SK-N-SH treated with all-trans-retinoic acid at 6 μM for 48 hours (cell line): ENCODE measurements around the gene ANKRD7.

Experiments
- ATAC-seq: fragments of 200-7000 bp; cut with Tn5 transposase; 3 replicates; pipeline ENCODE4 v1.9.1; 2020; ENCODE audit warnings: mild to moderate bottlenecking, moderate library complexity
- ARNTL ChIP-seq: fragments of 450-650 bp; formaldehyde crosslinking; IDR thresholded peaks from 2 replicates; pipeline ENCODE4 v1.5.0; 2020; ENCODE audit warnings: low read depth, mild to moderate bottlenecking, moderate library complexity, borderline replicate concordance
- BACH2 ChIP-seq: fragments of 250-450 bp; sonication (Bioruptor Pico); IDR thresholded peaks from 2 replicates; pipeline ENCODE4 v1.9.0; 2021; ENCODE audit warnings: mild to moderate bottlenecking, borderline replicate concordance
- CSDC2 ChIP-seq: fragments of 250-450 bp; sonication (Bioruptor Pico); IDR thresholded peaks from 2 replicates; pipeline ENCODE4 v1.5.0; 2020; ENCODE audit warnings: mild to moderate bottlenecking, moderate library complexity
- ESRRG ChIP-seq: fragments of 250-450 bp; sonication (Bioruptor Pico); IDR thresholded peaks from 2 replicates; pipeline ENCODE4 v1.6.1; 2021; ENCODE audit warnings: mild to moderate bottlenecking
- GLIS3 ChIP-seq: fragments of 250-450 bp; sonication (Bioruptor Pico); IDR thresholded peaks from 2 replicates; pipeline ENCODE4 v1.5.0; 2020; ENCODE audit warnings: mild to moderate bottlenecking, moderate library complexity
- OSR1 ChIP-seq: fragments of 250-450 bp; sonication (Bioruptor Pico); IDR thresholded peaks from 2 replicates; pipeline ENCODE4 v1.8.0; 2022; ENCODE audit warnings: moderate library complexity, mild to moderate bottlenecking, inconsistent platforms
- PPARA ChIP-seq: fragments of 250-450 bp; sonication (Bioruptor Pico); IDR thresholded peaks from 2 replicates; pipeline ENCODE4 v1.5.0; 2020; ENCODE audit warnings: mild to moderate bottlenecking, borderline replicate concordance
- RARB ChIP-seq: fragments of 250-450 bp; sonication (Bioruptor Pico); IDR thresholded peaks from 2 replicates; pipeline ENCODE4 v1.8.0; 2021; ENCODE audit warnings: mild to moderate bottlenecking, moderate library complexity
- SNAI2 ChIP-seq: fragments of 250-450 bp; sonication (Bioruptor Pico); IDR thresholded peaks from 2 replicates; pipeline ENCODE4 v1.5.0; 2020; ENCODE audit warnings: mild to moderate bottlenecking, moderate library complexity
- TCF4 ChIP-seq: fragments of 250-450 bp; sonication (Bioruptor Pico); IDR thresholded peaks from 2 replicates; pipeline ENCODE4 v1.8.0; 2021; ENCODE audit warnings: mild to moderate bottlenecking, moderate library complexity, borderline replicate concordance
- TOX ChIP-seq: fragments of 250-450 bp; sonication (Bioruptor Pico); IDR thresholded peaks from 2 replicates; pipeline ENCODE4 v1.8.0; 2021; ENCODE audit warnings: mild to moderate bottlenecking, moderate library complexity, borderline replicate concordance
- ZFP3 ChIP-seq: fragments of 250-450 bp; sonication (Bioruptor Pico); IDR thresholded peaks from 2 replicates; pipeline ENCODE4 v1.5.0; 2020; ENCODE audit warnings: mild to moderate bottlenecking, moderate library complexity
- ZFP30 ChIP-seq: fragments of 450-650 bp; formaldehyde crosslinking; IDR thresholded peaks from 2 replicates; pipeline ENCODE4 v1.5.0; 2022; ENCODE audit warnings: mild to moderate bottlenecking, moderate library complexity
- ZNF70 ChIP-seq: fragments of 450-650 bp; formaldehyde crosslinking; IDR thresholded peaks from 2 replicates; pipeline ENCODE4 v1.5.0; 2020; ENCODE audit warnings: mild to moderate bottlenecking, moderate library complexity
- ZNF8 ChIP-seq: fragments of 450-650 bp; formaldehyde crosslinking; IDR thresholded peaks from 2 replicates; pipeline ENCODE4 v1.5.0; 2020; ENCODE audit warnings: mild to moderate bottlenecking, moderate library complexity
- TF ChIP-seq, protein P1 (sequence below): fragments of 250-450 bp; sonication (Bioruptor Pico); IDR thresholded peaks from 2 replicates; pipeline ENCODE4 v1.8.0; 2020; ENCODE audit warnings: mild to moderate bottlenecking, moderate library complexity, borderline replicate concordance
- TF ChIP-seq, protein P2 (sequence below): fragments of 250-450 bp; sonication (Bioruptor Pico); IDR thresholded peaks from 2 replicates; pipeline ENCODE4 v1.8.0; 2021; ENCODE audit warnings: low read depth, mild to moderate bottlenecking, moderate library complexity, borderline replicate concordance
- TF ChIP-seq, protein P3 (sequence below): fragments of 250-450 bp; sonication (Bioruptor Pico); IDR thresholded peaks from 2 replicates; pipeline ENCODE4 v1.5.0; 2020; ENCODE audit warnings: mild to moderate bottlenecking, moderate library complexity
- TF ChIP-seq, protein P4 (sequence below): fragments of 250-450 bp; sonication (Bioruptor Pico); IDR thresholded peaks from 2 replicates; pipeline ENCODE4 v1.5.1; 2021; ENCODE audit warnings: mild to moderate bottlenecking, moderate library complexity
- TF ChIP-seq, protein P5 (sequence below): fragments of 250-450 bp; sonication (Bioruptor Pico); IDR thresholded peaks from 2 replicates; pipeline ENCODE4 v1.5.1; 2020; ENCODE audit warnings: low read depth, mild to moderate bottlenecking, moderate library complexity

ANKRD7 gene

DNA sequence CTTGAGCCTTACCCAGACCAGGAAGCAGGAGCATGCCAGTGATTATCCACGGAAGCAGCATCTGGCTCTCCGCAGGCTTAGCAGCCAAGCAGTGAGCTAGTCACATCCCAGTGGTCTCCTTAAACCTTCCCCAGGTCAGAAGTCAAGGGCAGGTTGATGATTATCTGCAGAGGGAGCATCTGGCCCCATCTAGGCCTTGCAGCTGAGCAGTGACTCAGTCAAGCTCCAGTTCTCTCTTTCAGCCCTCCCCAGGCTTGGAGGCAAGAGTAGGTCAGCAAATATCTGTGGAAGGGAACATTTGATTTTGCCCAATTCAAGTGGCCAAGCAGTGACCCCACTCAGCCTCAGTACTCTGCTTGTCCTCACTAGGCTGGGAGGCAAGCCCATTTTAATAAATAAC is 61.6 kb downstream of the ANKRD7 start:
- TF ChIP-seq ARNTL (CRISPR knock-in tag): no peak
- TF ChIP-seq TCF4: no peak
- no peak for TF ChIP-seq CSDC2 (CRISPR knock-in tag)
- TF ChIP-seq ZNF8 (CRISPR knock-in tag): no peak
- ATAC-seq: no peak

DNA sequence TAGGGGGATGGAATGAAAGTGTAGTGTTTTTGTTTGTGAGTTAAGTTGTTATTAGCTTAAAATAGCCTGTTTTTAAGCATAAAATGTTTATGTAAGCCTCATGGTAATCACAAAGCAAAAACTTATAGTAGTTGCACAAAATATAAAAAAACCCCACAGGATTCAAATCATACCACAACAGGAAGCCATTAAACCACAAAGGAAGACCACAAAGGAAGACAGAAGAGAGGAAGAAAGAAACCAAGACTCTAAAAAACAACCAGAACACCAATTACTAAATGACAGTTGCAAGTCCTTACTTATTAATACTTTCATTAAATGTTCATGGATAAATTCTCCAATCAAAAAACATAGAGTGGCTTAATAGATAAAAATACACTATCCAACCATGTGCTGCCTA is 63.6 kb downstream of the ANKRD7 start:
- no peak for ATAC-seq
- TF ChIP-seq, protein P1, sequence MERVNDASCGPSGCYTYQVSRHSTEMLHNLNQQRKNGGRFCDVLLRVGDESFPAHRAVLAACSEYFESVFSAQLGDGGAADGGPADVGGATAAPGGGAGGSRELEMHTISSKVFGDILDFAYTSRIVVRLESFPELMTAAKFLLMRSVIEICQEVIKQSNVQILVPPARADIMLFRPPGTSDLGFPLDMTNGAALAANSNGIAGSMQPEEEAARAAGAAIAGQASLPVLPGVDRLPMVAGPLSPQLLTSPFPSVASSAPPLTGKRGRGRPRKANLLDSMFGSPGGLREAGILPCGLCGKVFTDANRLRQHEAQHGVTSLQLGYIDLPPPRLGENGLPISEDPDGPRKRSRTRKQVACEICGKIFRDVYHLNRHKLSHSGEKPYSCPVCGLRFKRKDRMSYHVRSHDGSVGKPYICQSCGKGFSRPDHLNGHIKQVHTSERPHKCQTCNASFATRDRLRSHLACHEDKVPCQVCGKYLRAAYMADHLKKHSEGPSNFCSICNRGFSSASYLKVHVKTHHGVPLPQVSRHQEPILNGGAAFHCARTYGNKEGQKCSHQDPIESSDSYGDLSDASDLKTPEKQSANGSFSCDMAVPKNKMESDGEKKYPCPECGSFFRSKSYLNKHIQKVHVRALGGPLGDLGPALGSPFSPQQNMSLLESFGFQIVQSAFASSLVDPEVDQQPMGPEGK (CRISPR knock-in tag): no peak
- no peak for TF ChIP-seq TCF4
- no peak for TF ChIP-seq PPARA (CRISPR knock-in tag)
- no peak for TF ChIP-seq ZFP30 (CRISPR knock-in tag)
- TF ChIP-seq, protein P2, sequence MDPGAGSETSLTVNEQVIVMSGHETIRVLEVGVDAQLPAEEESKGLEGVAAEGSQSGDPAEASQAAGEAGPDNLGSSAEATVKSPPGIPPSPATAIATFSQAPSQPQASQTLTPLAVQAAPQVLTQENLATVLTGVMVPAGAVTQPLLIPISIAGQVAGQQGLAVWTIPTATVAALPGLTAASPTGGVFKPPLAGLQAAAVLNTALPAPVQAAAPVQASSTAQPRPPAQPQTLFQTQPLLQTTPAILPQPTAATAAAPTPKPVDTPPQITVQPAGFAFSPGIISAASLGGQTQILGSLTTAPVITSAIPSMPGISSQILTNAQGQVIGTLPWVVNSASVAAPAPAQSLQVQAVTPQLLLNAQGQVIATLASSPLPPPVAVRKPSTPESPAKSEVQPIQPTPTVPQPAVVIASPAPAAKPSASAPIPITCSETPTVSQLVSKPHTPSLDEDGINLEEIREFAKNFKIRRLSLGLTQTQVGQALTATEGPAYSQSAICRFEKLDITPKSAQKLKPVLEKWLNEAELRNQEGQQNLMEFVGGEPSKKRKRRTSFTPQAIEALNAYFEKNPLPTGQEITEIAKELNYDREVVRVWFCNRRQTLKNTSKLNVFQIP (CRISPR knock-in tag): no peak
- TF ChIP-seq, protein P3, sequence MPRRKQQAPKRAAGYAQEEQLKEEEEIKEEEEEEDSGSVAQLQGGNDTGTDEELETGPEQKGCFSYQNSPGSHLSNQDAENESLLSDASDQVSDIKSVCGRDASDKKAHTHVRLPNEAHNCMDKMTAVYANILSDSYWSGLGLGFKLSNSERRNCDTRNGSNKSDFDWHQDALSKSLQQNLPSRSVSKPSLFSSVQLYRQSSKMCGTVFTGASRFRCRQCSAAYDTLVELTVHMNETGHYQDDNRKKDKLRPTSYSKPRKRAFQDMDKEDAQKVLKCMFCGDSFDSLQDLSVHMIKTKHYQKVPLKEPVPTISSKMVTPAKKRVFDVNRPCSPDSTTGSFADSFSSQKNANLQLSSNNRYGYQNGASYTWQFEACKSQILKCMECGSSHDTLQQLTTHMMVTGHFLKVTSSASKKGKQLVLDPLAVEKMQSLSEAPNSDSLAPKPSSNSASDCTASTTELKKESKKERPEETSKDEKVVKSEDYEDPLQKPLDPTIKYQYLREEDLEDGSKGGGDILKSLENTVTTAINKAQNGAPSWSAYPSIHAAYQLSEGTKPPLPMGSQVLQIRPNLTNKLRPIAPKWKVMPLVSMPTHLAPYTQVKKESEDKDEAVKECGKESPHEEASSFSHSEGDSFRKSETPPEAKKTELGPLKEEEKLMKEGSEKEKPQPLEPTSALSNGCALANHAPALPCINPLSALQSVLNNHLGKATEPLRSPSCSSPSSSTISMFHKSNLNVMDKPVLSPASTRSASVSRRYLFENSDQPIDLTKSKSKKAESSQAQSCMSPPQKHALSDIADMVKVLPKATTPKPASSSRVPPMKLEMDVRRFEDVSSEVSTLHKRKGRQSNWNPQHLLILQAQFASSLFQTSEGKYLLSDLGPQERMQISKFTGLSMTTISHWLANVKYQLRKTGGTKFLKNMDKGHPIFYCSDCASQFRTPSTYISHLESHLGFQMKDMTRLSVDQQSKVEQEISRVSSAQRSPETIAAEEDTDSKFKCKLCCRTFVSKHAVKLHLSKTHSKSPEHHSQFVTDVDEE (CRISPR knock-in tag): no peak
- TF ChIP-seq TOX (CRISPR knock-in tag): no peak
- TF ChIP-seq, protein P4, sequence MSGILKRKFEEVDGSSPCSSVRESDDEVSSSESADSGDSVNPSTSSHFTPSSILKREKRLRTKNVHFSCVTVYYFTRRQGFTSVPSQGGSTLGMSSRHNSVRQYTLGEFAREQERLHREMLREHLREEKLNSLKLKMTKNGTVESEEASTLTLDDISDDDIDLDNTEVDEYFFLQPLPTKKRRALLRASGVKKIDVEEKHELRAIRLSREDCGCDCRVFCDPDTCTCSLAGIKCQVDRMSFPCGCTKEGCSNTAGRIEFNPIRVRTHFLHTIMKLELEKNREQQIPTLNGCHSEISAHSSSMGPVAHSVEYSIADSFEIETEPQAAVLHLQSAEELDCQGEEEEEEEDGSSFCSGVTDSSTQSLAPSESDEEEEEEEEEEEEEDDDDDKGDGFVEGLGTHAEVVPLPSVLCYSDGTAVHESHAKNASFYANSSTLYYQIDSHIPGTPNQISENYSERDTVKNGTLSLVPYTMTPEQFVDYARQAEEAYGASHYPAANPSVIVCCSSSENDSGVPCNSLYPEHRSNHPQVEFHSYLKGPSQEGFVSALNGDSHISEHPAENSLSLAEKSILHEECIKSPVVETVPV: no peak
- TF ChIP-seq OSR1 (CRISPR knock-in tag): no peak
- no peak for TF ChIP-seq RARB (CRISPR knock-in tag)
- TF ChIP-seq ZNF70: no peak
- no peak for TF ChIP-seq ARNTL (CRISPR knock-in tag)
- TF ChIP-seq, protein P5, sequence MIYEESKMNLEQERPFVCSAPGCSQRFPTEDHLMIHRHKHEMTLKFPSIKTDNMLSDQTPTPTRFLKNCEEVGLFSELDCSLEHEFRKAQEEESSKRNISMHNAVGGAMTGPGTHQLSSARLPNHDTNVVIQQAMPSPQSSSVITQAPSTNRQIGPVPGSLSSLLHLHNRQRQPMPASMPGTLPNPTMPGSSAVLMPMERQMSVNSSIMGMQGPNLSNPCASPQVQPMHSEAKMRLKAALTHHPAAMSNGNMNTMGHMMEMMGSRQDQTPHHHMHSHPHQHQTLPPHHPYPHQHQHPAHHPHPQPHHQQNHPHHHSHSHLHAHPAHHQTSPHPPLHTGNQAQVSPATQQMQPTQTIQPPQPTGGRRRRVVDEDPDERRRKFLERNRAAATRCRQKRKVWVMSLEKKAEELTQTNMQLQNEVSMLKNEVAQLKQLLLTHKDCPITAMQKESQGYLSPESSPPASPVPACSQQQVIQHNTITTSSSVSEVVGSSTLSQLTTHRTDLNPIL (CRISPR knock-in tag): no peak
- no peak for TF ChIP-seq ESRRG (CRISPR knock-in tag)
- TF ChIP-seq GLIS3 (CRISPR knock-in tag): no peak
- TF ChIP-seq SNAI2 (CRISPR knock-in tag): no peak
- no peak for TF ChIP-seq ZNF8 (CRISPR knock-in tag)
- no peak for TF ChIP-seq BACH2
- TF ChIP-seq ZFP3 (CRISPR knock-in tag): no peak

DNA sequence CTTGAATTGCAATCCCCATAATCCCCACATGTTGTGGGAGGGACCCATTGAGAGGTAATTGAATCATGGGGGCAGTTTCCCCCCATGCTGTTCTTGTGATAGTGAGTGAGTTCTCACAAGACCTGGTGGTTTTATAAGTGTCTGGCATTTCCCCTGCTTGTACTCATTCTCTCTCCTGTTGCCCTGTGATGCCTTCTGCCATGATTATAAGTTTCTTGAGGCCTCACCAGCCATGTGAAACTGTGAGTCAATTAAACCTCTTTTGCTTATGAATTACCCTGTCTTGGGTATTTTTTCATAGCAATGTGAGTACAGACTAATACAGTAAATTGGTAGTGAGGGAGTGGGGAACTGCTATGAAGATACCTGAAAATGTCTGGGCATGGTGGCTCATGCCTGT is 65.0 kb downstream of the ANKRD7 start:
- no peak for TF ChIP-seq BACH2
- TF ChIP-seq CSDC2 (CRISPR knock-in tag): no peak
- TF ChIP-seq, protein P4: no peak
- no peak for TF ChIP-seq TOX (CRISPR knock-in tag)
- TF ChIP-seq, protein P5 (CRISPR knock-in tag): no peak
- TF ChIP-seq PPARA (CRISPR knock-in tag): no peak
- TF ChIP-seq ESRRG (CRISPR knock-in tag): no peak
- no peak for ATAC-seq
